HUDEP-2 (cell line): Measurements from ENCODE around the gene BET1L.

Source experiments
- DNase-seq, 76 experiments: peaks; one replicate each; lab custom pipeline; 2025; ENCODE audit not compliant: unreplicated experiment in 76 of 76; lab: John Stamatoyannopoulos, UW

BET1L gene

GRCh38 chr11:210803-211180 is 3.6 kb upstream of the BET1L start:
- DNase-seq = no peak

DNA sequence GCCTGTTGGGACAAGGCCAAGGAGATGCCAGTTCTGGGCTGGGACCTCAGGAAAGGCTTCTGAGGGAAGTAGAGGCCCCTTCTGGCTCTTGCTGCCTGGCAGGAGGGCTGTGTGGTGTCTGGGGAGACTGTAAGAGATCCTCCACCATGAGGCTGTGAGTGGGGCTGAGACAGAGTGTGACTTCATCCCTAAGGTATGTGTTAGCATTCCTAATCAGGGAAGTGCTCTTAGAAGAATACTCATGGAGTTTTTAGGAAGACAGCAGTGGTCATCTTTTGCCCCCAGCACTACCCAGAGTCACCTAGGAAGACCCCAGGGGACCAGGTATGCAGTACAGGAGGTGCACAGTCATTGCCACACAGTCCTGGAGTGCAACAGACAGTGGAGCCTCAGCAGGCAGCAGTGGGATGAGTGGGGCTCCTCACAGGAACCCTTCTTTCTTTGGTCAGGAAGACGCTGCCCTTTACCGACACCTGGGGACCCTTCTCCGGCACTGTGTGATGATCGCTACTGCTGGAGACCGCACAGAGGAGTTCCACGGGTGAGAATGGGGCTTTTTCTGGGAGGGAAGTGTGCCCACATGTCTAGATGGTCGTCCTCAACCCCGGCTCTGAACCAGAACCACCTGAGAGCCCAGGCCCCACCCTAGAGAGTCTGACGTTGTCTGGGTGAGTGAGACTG is 3.1 kb upstream of the BET1L start:
- DNase-seq = no peak

DNA sequence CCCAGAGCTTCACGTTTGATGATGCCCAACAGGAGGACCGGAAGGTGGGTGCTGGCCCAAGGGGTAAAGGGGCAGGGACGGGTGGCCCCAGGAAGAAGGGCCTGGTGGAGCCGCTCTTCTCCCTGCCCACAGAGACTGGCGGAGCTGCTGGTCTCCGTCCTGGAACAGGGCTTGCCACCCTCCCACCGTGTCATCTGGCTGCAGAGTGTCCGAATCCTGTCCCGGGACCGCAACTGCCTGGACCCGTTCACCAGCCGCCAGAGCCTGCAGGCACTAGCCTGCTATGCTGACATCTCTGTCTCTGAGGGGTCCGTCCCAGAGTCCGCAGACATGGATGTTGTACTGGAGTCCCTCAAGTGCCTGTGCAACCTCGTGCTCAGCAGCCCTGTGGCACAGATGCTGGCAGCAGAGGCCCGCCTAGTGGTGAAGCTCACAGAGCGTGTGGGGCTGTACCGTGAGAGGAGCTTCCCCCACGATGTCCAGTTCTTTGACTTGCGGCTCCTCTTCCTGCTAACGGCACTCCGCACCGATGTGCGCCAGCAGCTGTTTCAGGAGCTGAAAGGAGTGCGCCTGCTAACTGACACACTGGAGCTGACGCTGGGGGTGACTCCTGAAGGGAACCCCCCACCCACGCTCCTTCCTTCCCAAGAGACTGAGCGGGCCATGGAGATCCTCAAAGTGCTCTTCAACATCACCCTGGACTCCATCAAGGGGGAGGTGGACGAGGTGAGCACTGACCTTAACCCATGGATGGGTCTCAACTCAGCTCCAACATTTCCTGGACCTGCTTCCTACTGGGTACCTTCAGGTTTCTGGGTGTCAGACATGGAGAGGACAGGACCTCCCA is 2.3 kb upstream of the BET1L start:
- DNase-seq = peak in 1 of 76 experiments; percentile 17

DNA sequence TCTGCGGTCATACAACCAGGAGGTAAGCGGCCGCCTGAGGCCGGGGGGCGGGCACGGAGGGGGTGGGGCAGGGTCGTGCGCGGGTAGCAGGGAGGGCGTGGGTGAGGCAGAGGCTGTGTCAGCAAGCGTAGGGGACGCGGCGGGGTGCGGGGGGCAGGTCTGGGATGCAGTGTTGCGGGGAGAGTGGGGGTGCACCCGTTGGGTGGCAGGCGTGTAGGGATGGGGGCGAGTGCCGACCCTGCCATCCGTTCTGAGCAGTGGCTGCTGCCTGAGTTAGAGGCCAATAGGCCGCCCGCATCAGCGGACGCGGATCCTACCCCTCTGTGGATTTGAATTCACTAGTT is 1.7 kb upstream of the BET1L start:
- peak in 2 of 76 experiments; percentile 38 to 43 for DNase-seq

- DNase-seq = peak in 68 of 76 experiments; percentile 12 to 84 (median 62)
These were observed 1.1 kb upstream of the BET1L start for GRCh38 chr11:208181-208916.

- peak in 4 of 76 experiments; percentile 41 to 54 (median 46) for DNase-seq
These were observed 623 bp upstream of the BET1L start for GRCh38 chr11:207863-208180.

DNA sequence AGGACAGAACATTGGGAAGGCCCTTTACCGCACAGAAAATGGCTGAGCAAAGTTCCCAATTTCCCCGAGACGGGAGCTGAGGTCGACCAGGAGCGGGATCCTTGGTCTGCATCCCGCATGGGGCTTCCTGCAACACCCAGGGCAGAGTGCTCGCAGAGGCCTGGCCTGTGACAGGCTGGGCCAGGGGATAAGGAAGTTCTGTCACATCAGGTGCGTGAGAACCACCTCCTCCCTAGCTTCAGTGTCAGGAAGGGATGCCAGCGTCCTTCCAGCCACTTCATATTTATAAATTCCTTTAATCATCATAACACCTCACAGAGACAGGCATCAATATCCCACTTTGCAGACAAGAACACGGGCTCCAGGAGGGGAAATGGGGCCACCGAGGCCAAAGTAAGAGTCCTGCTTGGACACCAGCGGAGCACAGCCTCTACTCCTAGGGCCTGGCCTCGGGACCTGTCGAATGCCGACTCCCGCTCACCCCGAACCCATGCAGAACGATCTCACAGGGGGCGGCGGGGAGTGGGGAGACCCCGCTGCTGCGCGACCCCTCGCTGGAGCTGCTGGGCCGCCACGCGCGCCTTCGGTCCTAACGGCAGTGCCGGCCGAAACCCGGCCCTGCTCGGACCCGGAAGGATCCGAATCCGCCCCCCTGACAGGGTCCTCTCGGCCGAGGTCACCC is 532 bp downstream of the BET1L start:
- DNase-seq = peak in 2 of 76 experiments; percentile 6 to 9

DNA sequence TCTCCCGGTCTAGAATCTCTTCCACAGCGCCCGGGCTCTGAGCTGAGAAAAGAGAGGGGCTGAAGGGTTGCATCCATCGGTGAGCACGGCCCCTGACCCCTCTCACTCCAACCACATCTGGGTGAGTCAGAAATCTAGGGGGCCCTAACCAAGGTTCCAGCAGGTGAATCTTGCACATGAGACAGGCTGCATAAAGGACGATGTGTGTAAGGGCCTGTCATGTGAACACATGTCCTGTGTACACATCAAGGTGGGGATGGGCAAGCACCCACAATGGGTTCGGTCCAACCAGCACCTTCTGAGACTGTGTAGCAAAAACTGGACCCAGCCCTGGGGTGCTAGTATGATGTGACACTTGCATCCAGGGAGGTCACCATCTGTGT is 1.2 kb downstream of the BET1L start:
- no peak for DNase-seq

DNA sequence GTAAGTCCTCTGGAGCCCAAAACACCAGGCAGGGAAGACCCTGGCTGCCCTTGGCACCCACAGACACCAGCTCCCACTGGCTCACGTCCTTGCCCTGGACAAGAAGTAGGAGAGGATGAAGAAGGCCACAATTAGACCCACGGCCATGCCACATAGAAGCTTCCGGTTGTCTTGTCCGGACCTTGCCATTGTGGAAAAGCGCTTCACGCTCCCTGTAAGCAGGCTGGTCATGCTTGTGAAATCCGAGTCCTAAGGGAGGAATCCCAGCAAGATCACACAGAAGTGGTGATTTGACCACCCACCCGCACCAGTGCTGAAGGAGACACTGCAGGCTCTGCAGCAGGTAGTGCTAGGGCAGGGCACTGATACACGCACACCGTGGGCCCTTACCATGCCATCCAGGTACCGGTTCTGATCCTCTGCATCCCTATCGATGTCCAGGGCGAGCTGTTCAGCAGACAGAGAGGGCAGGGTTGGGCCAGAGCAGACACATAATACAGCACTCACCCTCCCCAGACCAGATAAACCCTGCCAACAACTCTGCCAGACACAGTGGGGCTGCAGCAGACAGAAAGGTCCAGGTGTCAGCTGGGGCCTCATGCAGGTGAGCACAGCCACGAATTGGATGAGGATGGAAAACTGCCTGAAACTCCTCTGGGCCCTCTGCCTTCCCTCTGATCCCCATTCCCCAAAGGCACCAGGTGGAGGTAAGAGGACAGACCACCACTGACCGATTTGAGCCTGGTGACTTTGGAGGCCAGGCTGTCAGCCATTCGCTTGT is 1.8 kb downstream of the BET1L start:
- no peak for DNase-seq

GRCh38 chr11:204587-205109 is 2.6 kb downstream of the BET1L start:
- DNase-seq = no peak

DNA sequence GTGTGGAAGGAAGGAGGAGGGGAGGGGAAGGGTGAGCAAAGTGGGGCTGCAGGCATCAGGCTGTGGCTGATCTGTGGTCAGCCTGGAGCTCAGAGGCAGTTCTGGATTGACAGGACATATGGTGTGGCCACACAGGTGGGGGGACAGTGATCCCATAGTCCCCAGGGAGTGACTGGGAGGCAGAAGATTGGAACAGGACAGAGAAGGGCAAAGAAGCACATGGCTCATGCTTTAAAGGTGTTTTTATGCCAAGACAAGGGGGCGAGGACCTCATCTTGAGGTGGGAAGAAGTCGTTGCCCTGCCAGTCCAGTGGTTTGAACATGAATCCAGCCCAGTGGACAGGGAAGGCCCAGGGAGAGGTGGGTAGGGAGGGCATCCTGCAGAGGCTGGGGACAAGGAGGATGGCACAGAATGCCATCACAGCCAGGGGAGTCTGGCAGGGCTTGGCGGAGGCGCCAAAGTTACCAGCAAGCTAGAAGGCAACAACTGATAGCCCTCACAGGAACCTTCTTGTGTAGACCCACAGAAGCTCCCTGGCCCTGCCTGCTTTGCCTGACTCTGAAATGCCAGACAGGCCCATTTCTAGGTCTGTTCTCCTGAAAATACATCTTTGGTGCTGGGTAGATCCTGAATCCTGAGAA is 3.1 kb downstream of the BET1L start:
- no peak for DNase-seq

DNA sequence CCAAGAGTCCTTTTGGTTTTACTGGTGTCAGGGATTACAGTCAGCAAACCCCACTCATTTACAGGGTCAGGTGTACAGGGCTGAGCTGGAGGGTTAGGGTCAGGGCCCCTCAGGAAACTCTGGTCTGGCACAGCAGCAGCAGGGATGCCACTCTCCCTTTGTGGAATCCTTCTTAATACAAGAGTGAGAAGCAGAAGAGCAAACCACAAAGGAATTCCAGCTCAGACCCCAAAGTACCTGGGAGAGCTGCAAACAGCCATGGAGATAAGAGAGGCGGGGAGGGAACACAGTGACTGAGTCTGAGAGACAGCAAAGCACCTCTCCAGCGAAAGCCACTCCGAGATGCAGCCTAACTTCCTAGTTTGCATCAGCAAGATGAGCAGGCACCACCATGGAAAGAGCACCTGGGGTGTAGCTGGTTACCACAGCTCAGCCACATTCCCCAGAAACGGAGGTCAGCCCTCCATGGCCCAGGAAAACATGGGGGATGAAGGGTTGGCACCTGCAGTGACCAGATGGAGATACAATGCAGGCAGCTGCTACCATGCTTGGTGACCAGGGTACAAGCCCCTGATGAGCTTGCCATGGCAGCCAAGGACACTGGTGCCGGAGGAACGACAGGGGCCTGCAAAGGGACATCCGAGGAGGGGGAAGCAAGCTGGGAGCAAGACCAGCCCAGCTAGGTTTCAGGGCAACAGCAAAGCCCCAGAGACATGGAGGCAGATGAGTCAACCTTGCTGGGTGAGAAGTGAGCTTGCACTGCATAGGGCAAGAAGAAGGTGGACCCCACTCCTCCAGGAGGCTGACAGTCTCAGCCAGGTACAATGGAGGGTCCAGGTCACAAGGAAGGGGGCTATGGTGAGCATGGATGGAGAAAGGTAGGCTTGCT is 3.9 kb downstream of the BET1L start:
- DNase-seq = no peak

DNA sequence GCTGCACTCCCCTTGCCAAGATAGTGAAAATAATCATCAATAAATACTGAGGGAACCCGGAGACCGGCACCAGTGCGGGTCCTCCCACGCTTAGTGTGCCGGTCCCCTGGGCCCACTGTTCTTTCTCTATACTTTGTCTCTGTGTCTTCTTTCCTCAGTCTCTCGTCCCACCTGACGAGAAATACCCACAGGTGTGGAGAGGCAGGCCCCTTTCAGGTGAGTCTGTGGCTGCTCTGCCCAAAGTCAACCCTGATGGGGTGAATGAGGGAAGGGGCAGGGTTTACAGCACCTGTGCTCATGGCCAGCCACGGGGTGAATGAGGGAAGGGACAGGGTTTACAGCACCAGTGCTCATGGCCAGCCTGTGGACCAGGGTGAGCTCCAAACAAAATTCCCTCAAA is 4.7 kb downstream of the BET1L start:
- no peak for DNase-seq

DNA sequence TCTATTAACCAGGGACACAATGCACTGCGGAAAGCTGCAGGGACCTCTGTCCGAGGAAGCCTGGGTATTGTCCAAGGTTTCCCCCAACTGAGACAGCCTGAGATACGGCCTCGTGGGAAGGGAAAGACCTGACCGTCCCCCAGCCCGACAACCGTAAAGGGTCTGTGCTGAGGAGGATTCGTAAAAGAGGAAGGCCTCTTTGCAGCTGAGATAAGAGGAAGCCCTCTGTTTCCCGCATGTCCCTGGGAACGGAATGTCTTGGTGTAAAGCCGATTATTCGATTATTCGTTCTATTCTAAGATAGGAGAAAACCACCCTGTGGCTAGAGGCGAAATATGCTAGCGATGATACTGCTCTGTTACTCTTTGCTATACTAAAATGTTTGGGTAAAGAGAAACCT is 5.2 kb downstream of the BET1L start:
- no peak for DNase-seq

GRCh38 chr11:200224-201003 is 6.8 kb downstream of the BET1L start:
- no peak for DNase-seq

DNA sequence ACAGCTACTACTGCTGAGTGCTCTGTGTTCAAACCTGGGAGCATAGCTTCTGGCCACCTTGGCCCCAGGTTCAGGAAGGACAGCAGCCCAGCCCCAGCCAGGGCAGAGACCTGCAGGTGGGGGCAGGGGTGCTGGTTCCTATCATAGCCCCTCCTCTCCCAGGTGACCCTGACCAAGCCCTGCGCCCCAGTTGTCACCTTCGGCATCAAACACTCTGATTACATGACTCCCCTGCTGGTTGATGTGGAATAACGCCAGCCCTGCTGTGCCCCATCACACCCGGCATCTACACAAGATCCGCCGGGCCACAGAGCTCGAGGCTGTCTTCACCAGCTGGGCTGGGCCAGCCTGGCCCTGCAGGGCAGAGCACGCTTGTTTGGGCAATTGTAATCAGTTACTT is 7.4 kb downstream of the BET1L start:
- DNase-seq = no peak

DNA sequence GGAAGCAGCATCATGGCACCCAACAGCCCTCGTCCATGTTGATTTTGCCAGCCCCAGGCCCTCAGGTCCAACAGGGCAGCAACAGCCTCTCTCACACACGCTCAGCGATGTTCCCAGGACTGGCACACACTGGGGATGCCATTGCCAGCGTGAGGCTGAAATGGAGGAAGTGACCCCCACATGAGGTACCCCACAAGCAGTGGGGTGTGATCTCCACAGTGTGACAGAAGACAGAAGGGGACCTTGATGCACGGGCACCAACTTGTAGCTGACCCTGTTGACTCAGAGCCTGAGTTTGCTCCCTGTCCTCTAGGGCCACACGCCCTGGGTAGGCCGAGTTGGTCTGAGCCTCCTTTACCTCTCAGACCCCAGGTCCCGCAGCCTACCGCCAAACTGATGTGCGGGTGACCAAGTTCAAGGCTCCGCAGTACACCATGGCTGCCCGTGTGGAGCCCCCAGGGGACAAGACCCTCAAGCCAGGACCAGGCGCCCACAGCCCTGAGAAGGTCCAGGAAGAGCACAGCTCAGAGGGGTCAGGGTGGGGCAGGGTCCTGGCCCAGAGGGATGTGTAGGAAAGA is 8.1 kb downstream of the BET1L start:
- no peak for DNase-seq
